Sigmoid colon (tissue), 7 donors: ENCODE measurements around the gene DSCAML1. TPM values are rescaled to one million over a fixed set of nuclear protein-coding genes. Genes with fewer than 3 reads are reported as not detected.

Experiments
- DNase-seq: peaks from one replicate; pipeline ENCODE4 v3.0.0-alpha.2; 2019
- H3K27ac ChIP-seq, 4 donors: fragments of 200-600 bp; sonication (generic); one replicate each; pipeline ENCODE4 v1.5.1; 2016 to 2019; ENCODE audit warnings: mild to moderate bottlenecking in 1 of 4
- H3K27me3 ChIP-seq, 3 donors: fragments of 200-600 bp; sonication (generic); one replicate each; pipeline ENCODE4 v1.5.1; 2019; ENCODE audit warnings: mild to moderate bottlenecking in 1 of 3
- H3K36me3 ChIP-seq, 4 donors: fragments of 200-600 bp; sonication (generic); one replicate each; pipeline ENCODE4 v1.5.1; 2016 to 2019
- H3K4me1 ChIP-seq, 4 donors: fragments of 200-600 bp; sonication (generic); one replicate each; pipeline ENCODE4 v1.5.1; 2017 to 2019
- H3K4me3 ChIP-seq, 4 donors: fragments of 200-600 bp; sonication (generic); one replicate each; pipeline ENCODE4 v1.5.1; 2017 to 2019; ENCODE audit warnings: mild to moderate bottlenecking in 2 of 4, moderate library complexity in 1 of 4
- H3K9me3 ChIP-seq, 4 donors: fragments of 200-600 bp in 3 of 4; sonication (generic) in 3 of 4; one replicate each; pipeline versions ENCODE4 v1.5.1 to v1.6.1; 2013 to 2019
- EP300 ChIP-seq, 4 donors: sonication (generic); formaldehyde crosslinking; IDR thresholded peaks; one replicate each; pipeline ENCODE4 v1.6.1; 2017; ENCODE audit warnings: antibody characterized with exemption in 4 of 4
- POLR2A ChIP-seq, 2 donors: fragments of 450-650 bp; IDR thresholded peaks; one replicate each; pipeline ENCODE4 v1.6.1; 2016; ENCODE audit warnings: antibody characterized with exemption in 2 of 2, mild to moderate bottlenecking in 2 of 2, moderate library complexity in 2 of 2
- POLR2AphosphoS5 ChIP-seq, 4 donors: sonication (generic); formaldehyde crosslinking; IDR thresholded peaks; one replicate each; pipeline ENCODE4 v1.6.1; 2017; ENCODE audit warnings: antibody characterized with exemption in 4 of 4
- WGBS, 2 donors: extraction: QIAGEN DNeasy Blood & Tissue Kit; methylation state at CpG; one replicate each; pipeline ENCODE4 v1.1.7; 2013; 5-methylcytosine and 5-hydroxymethylcytosine counted together
- intact Hi-C: fragments of 100-400 bp; cut with DNase I; formaldehyde crosslinking; loops from one replicate; pipeline ENCODE4 v1.15.1; 2023
- polyA plus RNA-seq, 3 donors: library from polyadenylated mRNA; stranded (reverse); fragments of 200-250 nt; gene quantifications; one replicate each; pipeline ENCODE4 v1.2.3, GENCODE V29; 2013
- total RNA-seq, 4 donors: library from RNA; depleted of rRNA; stranded (reverse); fragments of >200 nt; gene quantifications; one replicate each; pipeline ENCODE4 v1.1.0, GENCODE V29; 2016
- TF ChIP-seq, protein P1 (sequence below), 4 experiments: fragments of 450-650 bp in 3 of 4; fragments of 200-600 bp in 1 of 4; IDR thresholded peaks; one replicate each; pipeline ENCODE4 v1.5.1; 2016 to 2019; ENCODE audit warnings: antibody characterized with exemption in 4 of 4, mild to moderate bottlenecking in 3 of 4, moderate library complexity in 2 of 4
- donor health status: healthy with polysubstance abuse.
- donor health status: Bipolar disorder and iron deficiency.
- donor health status: healthy.

Gene DSCAML1
- total and polyA plus RNA-seq, 7 donors: under 0.01 to 7.5 (median 1.2) TPM

DNA sequence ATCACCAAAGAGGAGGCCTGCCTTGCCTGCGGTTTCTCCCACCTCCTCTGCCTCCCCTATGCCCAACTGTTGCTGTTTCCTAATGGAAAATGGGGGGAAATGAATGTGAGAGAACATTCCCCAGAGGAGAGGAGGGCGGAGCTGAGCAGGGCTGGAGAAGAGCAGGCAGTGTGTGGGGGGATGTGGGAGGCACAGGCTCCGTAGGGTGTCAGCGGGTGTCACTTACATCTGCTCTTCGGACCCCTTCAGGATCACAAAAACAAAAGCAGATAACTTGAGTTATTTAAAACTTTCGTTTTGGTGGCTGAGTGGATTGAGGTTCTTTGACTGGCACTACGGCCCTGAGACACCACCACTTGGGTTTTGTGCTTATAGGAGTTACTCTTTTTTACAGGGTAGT lies 375.5 kb downstream of the DSCAML1 start:
- H3K36me3 ChIP-seq: no peaks in the 10 kb centered on the region
- peak; percentile 36 for DNase-seq
- H3K9me3 ChIP-seq: no peaks in the 10 kb centered on the region
- WGBS, 2 donors: 87% methylated on average over 7 of the region's 7 CpGs
- H3K27me3 ChIP-seq: no peaks in the 10 kb centered on the region
- no peak overlapping the region for H3K27ac ChIP-seq
- intact Hi-C loops: no loop called here
- H3K4me1 ChIP-seq: peaks cover 0 to 6% (median 4%) of the 10 kb centered on the region in 4 donors
- TF ChIP-seq, protein P1, sequence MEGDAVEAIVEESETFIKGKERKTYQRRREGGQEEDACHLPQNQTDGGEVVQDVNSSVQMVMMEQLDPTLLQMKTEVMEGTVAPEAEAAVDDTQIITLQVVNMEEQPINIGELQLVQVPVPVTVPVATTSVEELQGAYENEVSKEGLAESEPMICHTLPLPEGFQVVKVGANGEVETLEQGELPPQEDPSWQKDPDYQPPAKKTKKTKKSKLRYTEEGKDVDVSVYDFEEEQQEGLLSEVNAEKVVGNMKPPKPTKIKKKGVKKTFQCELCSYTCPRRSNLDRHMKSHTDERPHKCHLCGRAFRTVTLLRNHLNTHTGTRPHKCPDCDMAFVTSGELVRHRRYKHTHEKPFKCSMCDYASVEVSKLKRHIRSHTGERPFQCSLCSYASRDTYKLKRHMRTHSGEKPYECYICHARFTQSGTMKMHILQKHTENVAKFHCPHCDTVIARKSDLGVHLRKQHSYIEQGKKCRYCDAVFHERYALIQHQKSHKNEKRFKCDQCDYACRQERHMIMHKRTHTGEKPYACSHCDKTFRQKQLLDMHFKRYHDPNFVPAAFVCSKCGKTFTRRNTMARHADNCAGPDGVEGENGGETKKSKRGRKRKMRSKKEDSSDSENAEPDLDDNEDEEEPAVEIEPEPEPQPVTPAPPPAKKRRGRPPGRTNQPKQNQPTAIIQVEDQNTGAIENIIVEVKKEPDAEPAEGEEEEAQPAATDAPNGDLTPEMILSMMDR (IDR thresholded peaks at IDR 0.05): no peak
- no peak for TF ChIP-seq EP300 (IDR thresholded peaks at IDR 0.05)
- TF ChIP-seq POLR2A (IDR thresholded peaks at IDR 0.05): no peak
- no peak for TF ChIP-seq POLR2AphosphoS5 (IDR thresholded peaks at IDR 0.05)
- no peak overlapping the region for H3K4me3 ChIP-seq

DNA sequence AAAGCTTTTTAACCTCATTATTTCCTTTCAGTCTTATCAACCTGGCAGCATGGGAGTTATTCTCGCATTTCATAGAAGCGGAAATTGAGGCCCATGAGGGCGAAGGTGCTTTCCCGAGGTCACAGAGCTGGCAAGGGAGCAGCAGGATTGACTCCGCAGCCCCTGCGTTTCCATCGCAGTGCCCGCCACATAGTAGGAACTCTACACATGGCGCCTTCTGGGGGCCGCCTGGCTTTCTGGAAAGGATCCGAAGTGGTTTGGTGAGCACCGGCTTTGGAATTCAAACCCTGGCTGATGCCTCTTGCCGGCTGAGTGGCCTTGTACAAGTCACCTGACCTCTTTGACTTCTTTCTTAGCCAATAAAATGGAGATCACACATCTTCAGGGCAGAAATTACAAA lies 376.0 kb downstream of the DSCAML1 start:
- no peak overlapping the region for H3K27ac ChIP-seq
- peak; percentile 53 for DNase-seq
- intact Hi-C loops: no loop called here
- WGBS, 2 donors: 83 to 86% methylated on average over 13 of the region's 13 CpGs
- H3K27me3 ChIP-seq: no peaks in the 10 kb centered on the region
- H3K4me3 ChIP-seq: no peak overlapping the region
- TF ChIP-seq, protein P1 (IDR thresholded peaks at IDR 0.05): no peak
- TF ChIP-seq EP300 (IDR thresholded peaks at IDR 0.05) (no peak), POLR2A (IDR thresholded peaks at IDR 0.05) (no peak), POLR2AphosphoS5 (IDR thresholded peaks at IDR 0.05) (no peak)
- no peaks in the 10 kb centered on the region for H3K36me3 ChIP-seq
- H3K9me3 ChIP-seq: no peaks in the 10 kb centered on the region
- peaks cover 0 to 2% (median under 1%) of the 10 kb centered on the region in 4 donors for H3K4me1 ChIP-seq

DNA sequence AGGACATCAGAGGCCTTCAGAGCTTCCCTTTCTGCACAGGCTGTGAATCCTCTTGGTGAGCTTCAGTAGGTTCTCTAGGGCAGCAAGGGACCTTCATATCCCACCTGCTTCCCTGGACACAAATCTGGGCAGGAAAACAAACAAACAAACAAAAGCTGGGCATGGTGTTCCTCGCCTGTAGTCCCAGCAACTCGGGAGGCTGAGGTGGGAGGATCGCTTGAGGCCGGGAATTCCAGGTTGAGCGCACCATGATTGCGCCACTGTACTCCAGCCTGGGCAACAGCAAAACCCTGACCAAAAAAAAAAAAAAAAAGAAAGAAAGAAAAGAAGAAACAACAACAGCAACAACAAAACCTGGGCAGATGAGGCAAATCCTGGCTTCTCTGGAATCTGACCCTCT lies 376.4 kb downstream of the DSCAML1 start:
- H3K4me3 ChIP-seq: no peak overlapping the region
- intact Hi-C loops: no loop called here
- 96% methylated on average over 6 of the region's 6 CpGs for WGBS, 2 donors
- no peaks in the 10 kb centered on the region for H3K4me1 ChIP-seq
- no peak overlapping the region for H3K27ac ChIP-seq
- H3K27me3 ChIP-seq: no peaks in the 10 kb centered on the region
- TF ChIP-seq POLR2A (IDR thresholded peaks at IDR 0.05) (no peak), EP300 (IDR thresholded peaks at IDR 0.05) (no peak), POLR2AphosphoS5 (IDR thresholded peaks at IDR 0.05) (no peak)
- TF ChIP-seq, protein P1 (IDR thresholded peaks at IDR 0.05): no peak
- DNase-seq: peak; percentile 32
- H3K36me3 ChIP-seq: no peaks in the 10 kb centered on the region
- H3K9me3 ChIP-seq: no peaks in the 10 kb centered on the region

DNA sequence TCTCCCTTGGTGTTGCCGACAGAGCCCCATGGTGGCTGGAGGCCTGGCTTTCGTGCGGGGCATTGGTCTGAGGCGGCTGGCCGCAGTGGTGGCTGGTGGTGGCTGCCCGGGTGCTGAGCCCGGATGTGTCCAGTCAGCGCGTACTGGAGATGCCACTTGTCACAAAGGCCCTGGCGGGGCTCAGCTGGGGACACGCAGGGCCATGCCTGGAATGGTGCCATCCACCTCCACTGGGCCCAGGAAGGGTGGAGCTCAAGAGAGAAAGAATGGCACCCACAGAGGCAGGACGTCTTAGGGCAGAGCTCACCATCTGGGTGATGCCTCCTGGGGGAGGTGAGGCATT lies 376.9 kb downstream of the DSCAML1 start:
- no peak for TF ChIP-seq POLR2AphosphoS5 (IDR thresholded peaks at IDR 0.05)
- no peak for TF ChIP-seq POLR2A (IDR thresholded peaks at IDR 0.05)
- TF ChIP-seq, protein P1 (IDR thresholded peaks at IDR 0.05): no peak
- no peak for TF ChIP-seq EP300 (IDR thresholded peaks at IDR 0.05)
- no peaks in the 10 kb centered on the region for H3K27me3 ChIP-seq
- peak; percentile 56 for DNase-seq
- no peak overlapping the region for H3K4me3 ChIP-seq
- no peak overlapping the region for H3K27ac ChIP-seq
- H3K4me1 ChIP-seq: no peaks in the 10 kb centered on the region
- intact Hi-C loops: no loop called here
- H3K36me3 ChIP-seq: no peaks in the 10 kb centered on the region
- H3K9me3 ChIP-seq: no peaks in the 10 kb centered on the region
- 86 to 93% methylated on average over 12 of the region's 12 CpGs for WGBS, 2 donors

DNA sequence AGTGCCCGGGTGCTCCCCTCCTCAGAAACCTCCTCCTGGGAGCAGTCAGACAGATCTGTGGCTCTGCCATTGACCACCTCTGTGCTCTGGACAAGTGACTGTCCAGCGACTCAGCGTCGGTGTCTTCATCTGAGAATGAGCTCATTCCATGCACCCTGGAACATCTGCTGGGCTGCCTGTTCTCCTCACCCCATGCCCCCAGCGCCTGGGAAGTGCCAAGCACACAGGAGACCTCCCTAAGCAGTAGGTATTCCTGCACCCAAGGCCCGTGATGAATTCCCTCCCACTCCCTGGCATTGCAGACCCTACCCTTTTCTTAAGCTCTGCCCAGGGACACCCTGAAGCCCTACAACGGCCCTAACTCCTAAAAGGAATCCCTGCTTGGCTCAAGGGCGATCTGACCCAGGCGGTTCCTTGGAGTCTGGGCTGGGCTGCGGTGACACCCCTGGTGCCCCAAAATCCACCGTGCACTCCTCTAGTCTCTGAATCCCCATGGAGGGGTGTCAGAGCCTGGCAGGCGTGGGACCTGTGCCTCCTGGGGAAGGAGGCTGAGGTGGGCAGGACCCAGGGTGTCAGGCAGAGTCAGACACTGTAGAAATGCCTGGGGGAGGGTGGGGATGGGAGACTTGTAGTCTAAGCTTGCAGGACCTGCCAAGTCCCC lies 377.4 kb downstream of the DSCAML1 start:
- TF ChIP-seq POLR2AphosphoS5 (IDR thresholded peaks at IDR 0.05) (no peak), EP300 (IDR thresholded peaks at IDR 0.05) (no peak), POLR2A (IDR thresholded peaks at IDR 0.05) (no peak)
- TF ChIP-seq, protein P1 (IDR thresholded peaks at IDR 0.05): no peak
- H3K27ac ChIP-seq: no peak overlapping the region
- no peaks in the 10 kb centered on the region for H3K27me3 ChIP-seq
- no peak overlapping the region for H3K4me3 ChIP-seq
- H3K36me3 ChIP-seq: no peaks in the 10 kb centered on the region
- H3K4me1 ChIP-seq: no peaks in the 10 kb centered on the region
- intact Hi-C loops: no loop called here
- no peaks in the 10 kb centered on the region for H3K9me3 ChIP-seq
- peak; percentile 56 for DNase-seq
- 85 to 87% methylated on average over 12 of the region's 12 CpGs for WGBS, 2 donors
